AML-193 (cell line): ENCODE results near the gene ZNF831.

Experiments used
- DNase-seq, 2 experiments: peaks; one replicate each; lab custom pipeline; 2025; lab: John Stamatoyannopoulos, UW

Gene ZNF831

DNA sequence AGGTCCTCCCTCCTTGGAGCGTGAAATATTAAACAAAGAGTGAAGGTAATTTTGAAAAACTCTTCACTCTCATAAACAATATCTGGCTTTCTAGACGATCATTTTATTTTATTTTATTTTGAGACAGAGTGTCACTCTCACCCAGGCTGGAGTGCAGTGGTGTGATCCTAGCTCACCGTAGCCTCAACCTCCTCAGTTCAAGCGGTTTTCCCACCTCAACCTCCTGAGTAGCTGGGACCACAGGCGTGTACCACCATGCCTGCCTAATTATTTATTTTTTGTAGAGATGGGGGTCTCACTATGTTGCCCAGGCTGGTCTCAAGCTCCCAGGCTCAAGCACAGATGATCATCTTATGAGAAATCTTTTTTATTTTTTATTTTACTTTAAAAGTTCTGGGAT lies 16.4 kb downstream of the ZNF831 start:
- DNase-seq: no peak

DNA sequence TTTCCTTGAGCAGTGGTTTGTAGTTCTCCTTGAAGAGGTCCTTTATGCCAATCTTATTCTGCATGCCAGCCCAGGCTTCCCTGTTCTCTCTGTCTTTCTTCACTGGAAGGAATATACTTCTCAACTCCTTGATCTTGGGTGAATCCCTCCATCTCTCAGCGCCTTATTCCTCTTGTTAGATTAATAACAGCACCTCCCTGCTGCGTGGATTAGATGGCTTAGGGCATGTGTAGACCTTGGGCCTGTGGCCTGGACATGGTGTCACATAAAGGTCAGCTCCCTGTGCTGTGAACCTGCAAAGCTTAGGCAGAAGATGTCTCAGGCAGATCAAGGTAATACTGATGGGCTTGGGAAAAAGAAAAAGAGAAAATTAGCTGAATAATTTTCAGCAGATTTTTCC lies 18.3 kb downstream of the ZNF831 start:
- no peak for DNase-seq

DNA sequence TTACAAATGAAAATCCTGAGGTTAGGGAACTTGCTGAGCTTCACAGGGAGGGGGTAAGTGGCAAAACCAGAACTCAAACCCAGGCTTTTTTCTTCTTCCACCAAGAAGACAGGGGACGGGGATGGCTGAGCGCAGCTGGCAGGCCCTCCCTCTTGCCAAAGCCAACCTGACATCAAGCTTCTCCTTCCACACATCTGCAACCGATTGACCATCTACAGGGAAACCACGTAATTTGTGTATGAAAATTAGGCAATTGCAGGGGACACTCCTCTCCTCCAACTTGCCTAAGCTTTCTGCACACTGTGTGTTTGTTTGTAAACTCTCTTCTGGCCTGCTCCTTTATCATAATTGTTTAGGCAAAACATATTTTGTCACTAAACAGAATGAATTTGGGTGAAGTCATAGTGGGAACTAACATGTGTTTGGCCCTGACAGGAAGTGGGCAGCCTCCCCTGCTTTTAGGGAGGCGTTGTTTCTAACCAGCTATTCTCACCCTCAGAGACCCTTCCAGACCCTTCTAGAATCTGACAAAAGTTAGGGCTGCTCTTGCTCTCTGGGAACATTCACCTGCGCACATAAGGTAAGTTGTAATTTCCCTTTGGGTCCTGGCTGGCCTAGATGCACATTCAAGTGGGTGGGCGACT lies 18.9 kb downstream of the ZNF831 start:
- peak; percentile 9 to 10 for DNase-seq

- DNase-seq: no peak
Observed at GRCh38 chr20:59183751-59184150, 20.1 kb downstream of the ZNF831 start.

DNA sequence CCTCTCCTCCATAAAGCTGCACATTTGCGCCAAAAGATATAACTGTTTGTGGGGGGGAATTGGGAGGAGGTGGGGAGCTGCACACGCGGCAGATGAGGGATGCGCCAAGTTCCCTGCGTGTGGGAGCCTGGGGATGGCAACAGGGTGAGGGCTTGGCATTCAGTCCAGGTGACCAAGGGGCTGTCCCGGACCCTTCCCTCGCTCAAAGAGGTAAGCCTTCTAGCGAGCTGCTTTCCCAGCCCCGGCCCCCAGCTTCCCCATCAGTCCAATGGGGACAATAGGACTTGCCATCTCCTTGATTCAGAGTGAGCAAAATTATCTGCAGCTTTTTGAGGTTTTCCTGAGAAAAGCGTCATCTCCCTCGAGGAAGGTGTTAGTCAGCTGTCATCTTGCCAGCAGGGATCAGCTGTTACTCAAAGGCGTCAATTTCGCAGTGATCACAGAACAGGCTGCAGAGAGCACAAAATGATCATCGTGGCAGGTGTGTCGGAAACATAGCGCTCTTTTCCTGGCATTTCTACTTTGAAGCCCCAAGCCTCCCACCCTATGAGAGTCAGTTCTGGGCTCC lies 21.3 kb downstream of the ZNF831 start:
- no peak for DNase-seq

- DNase-seq: no peak
Observed at GRCh38 chr20:59185809-59186208, 22.2 kb downstream of the ZNF831 start.

GRCh38 chr20:59190466-59190865 lies 26.8 kb downstream of the ZNF831 start:
- no peak for DNase-seq

DNA sequence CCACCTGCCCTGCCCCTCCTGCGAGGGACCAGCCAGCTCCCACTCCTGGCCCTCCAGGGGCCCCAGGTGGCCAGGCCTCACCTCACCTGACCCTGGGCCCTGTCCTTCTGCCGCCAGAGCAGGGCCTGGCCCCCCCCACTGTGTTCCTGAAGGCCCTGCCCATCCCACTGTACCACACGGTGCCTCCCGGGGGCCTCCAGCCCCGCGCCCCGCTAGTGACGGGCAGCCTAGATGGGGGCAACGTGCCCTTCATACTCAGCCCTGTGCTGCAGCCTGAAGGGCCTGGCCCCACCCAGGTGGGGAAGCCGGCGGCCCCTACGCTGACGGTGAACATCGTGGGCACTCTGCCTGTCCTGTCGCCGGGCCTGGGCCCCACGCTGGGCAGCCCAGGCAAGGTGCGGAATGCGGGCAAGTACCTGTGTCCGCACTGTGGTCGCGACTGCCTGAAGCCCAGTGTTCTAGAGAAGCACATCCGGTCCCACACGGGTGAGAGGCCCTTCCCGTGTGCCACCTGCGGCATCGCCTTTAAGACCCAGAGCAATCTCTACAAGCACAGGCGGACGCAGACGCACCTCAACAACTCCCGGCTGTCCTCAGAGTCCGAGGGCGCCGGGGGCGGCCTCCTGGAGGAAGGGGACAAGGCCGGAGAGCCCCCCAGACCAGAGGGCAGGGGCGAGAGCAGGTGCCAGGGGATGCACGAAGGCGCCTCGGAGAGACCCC lies 27.6 kb downstream of the ZNF831 start:
- DNase-seq: no peak

DNA sequence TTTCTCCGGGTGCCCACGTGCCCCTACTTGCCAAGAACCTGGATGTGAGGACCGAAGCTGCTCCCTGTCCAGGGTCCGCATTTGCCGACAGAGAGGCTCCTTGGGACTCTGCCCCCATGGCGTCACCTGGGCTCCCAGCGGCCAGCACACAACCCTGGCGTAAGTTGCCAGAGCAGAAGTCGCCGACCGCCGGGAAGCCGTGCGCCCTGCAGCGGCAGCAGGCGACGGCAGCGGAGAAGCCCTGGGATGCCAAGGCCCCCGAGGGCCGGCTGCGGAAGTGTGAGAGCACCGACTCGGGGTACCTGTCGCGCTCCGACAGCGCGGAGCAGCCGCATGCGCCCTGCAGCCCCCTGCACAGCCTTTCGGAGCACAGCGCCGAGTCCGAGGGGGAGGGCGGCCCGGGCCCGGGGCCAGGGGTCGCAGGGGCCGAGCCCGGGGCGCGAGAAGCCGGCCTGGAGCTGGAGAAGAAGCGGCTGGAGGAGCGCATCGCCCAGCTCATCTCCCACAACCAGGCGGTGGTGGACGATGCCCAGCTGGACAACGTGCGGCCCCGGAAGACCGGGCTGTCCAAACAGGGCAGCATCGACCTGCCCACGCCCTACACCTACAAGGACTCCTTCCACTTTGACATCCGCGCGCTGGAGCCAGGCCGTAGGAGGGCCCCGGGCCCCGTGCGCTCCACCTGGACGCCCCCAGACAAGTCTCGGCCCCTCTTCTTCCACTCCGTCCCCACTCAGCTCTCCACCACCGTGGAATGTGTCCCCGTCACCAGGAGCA lies 28.3 kb downstream of the ZNF831 start:
- no peak for DNase-seq

GRCh38 chr20:59192533-59192896 lies 28.9 kb downstream of the ZNF831 start:
- DNase-seq: no peak

DNA sequence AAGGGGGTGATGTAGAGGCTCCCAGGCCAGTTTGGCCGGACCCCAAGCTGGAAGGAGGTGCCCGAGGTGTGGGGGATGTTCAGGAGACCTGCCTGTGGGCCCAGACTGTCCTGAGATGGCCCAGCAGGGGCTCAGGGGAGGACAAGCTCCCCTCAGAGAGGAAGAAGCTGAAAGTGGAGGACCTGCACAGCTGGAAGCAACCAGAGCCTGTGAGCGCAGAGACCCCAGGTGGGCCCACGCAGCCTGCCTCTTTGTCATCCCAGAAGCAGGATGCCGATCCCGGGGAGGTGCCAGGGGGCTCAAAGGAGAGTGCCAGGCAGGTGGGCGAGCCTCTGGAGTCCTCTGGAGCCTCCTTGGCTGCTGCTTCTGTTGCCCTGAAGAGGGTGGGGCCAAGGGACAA lies 29.7 kb downstream of the ZNF831 start:
- no peak for DNase-seq

DNA sequence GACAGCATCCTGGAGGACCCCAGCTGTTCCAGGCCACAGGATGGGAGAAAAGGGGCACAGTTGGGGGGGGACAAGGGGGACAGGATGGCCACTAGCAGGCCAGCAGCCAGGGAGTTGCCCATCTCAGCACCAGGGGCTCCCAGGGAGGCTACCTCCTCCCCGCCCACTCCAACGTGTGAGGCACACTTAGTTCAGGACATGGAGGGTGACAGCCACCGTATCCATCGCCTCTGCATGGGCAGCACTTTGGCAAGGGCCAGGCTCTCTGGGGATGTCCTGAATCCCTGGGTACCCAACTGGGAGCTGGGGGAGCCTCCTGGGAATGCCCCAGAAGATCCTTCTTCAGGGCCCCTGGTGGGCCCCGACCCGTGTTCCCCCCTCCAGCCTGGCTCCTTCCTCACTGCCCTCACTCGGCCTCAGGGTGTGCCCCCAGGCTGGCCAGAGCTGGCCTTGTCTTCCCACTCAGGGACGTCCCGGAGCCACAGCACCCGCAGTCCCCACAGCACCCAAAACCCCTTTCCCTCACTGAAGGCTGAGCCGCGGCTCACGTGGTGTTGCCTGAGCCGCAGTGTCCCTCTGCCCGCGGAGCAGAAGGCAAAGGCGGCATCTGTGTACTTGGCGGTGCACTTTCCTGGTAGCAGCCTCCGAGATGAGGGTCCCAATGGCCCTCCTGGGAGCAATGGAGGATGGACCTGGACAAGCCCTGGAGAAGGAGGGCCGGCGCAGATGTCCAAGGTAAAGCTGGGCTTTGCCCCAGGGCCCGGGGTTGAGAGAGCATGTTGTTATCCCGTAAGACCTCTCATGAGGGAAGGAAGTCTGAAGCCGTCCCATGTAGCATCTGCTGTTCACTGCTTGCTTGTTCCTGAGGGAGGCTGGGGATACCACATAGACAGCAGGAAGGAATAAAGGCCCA lies 30.7 kb downstream of the ZNF831 start:
- DNase-seq: no peak

DNA sequence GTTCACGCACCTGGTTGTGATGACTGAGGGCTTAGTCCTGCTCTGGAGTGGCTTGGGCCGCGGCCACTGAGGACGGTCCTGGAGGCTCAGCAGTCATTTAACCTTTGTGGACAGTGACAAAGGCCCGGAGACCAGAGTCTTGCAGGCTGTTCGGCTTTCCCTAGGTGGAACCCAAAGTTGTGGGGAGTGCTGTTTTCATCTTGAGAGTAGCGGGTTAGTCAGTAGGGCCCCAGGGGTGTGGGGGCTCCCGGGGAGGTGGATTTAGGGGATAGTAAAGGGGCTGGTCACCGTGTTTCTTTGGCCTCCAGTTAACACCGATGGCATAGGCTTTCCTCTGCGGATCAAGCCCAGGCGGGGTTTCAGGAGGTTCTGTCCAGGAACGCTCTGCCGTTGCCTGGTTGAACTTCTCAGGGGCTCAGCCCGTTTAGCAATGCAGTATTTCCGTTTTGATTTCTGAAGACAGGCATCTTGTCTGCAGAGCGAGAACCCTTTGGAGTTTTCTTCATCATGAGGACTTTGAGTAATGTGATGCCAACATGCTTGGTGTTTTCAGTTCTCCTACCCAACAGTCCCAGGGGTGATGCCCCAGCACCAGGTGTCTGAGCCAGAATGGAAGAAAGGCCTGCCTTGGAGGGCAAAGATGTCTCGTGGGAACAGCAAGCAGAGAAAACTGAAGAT lies 31.8 kb downstream of the ZNF831 start:
- DNase-seq: no peak

- no peak for DNase-seq
Observed at GRCh38 chr20:59204165-59204894, 40.7 kb downstream of the ZNF831 start.

DNA sequence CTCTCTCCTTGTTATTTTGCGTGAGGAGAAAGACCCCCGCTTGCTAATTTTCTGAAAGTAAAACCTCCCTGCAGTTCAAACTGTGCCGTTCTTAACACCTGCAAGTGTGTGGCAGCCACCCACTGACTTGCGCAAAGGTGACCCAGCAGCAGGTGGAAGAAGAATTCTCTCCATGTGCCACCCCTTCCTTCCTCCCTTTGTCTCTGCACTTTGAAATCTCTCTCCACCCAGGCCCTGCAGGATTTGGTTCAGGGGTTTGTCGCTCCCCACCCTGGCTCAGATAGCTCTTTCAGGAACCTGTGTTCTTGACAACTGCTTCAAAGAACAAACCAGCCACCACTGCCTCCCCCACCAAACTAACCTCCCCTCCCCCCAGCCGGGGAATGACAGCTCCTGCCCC lies 41.4 kb downstream of the ZNF831 start:
- DNase-seq: no peak

- no peak for DNase-seq
Observed at GRCh38 chr20:59207235-59207634, 43.6 kb downstream of the ZNF831 start.

GRCh38 chr20:59207742-59208357 lies 44.2 kb downstream of the ZNF831 start:
- peak; percentile 48 to 61 for DNase-seq

DNA sequence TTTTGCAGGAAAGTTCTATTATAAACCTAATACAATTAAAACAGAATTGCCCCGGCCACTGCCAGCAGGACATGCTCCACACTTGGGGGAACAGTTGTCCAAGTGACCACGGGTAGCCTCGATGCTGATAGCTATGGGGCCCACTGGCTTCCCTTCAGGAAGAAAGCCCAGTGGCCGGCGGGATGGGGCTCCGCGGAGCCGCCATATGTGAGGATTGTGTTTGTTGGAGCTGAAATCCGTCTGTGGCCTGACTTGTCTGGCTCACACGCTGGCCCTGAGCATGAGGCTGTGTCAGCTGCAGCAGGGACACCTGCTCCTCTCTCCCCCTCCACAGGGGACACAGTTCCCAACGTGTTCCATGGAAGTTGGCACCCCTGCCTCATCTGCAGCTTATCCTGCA lies 46.6 kb downstream of the ZNF831 start:
- DNase-seq: no peak

DNA sequence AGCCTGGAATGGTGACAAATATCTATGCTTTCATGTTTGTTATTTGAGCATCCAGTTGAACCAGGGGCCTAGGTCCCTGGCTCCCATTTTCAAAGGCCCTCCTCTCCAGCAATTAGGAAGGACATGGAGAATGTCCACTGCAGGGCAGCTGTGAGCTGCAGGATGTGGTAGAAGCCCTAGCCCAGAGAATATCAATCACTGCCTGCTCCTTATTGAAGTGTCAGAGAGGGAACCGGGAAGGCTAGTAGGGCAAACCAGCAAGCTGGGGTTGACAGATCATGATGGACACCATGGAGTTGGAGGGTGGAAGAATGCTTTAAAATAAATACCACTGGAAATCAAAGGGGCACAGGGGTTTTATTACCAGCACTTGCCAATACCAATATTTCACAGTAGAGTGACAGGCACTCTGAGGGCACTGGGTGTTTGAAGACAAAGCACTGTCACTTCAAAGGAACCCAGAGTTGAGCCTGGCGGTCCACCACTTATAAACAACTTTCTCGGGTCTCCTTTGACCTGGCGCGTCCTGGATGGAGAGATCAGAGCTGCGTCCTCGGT lies 47.7 kb downstream of the ZNF831 start:
- DNase-seq: no peak

- DNase-seq: no peak
Observed at GRCh38 chr20:59214073-59214472, 50.5 kb downstream of the ZNF831 start.
